NCI-H1048 (cell line): ENCODE results near the gene PRKCE.

Experiments used
- DNase-seq: peaks from one replicate; lab custom pipeline; 2025; lab: John Stamatoyannopoulos, UW

The PRKCE gene

GRCh38 chr2:45780541-45781463, 129.3 kb downstream of the PRKCE start:
- DNase-seq: no peak

- no peak for DNase-seq
These were observed 130.0 kb downstream of the PRKCE start for GRCh38 chr2:45781464-45781811.

- no peak for DNase-seq
These were observed 131.0 kb downstream of the PRKCE start for GRCh38 chr2:45782436-45782835.

- no peak for DNase-seq
These were observed 131.5 kb downstream of the PRKCE start for GRCh38 chr2:45782986-45783385.

- no peak for DNase-seq
These were observed 134.8 kb downstream of the PRKCE start for GRCh38 chr2:45786030-45786835.

- DNase-seq: no peak
These were observed 135.4 kb downstream of the PRKCE start for GRCh38 chr2:45786836-45787357.

- DNase-seq: no peak
These were observed 136.9 kb downstream of the PRKCE start for GRCh38 chr2:45788401-45788800.

GRCh38 chr2:45789317-45789716, 137.8 kb downstream of the PRKCE start:
- DNase-seq: no peak

- DNase-seq: no peak
These were observed 138.7 kb downstream of the PRKCE start for GRCh38 chr2:45789961-45790723.

GRCh38 chr2:45793305-45793962, 142.0 kb downstream of the PRKCE start:
- no peak for DNase-seq

- DNase-seq: no peak
These were observed 142.7 kb downstream of the PRKCE start for GRCh38 chr2:45794134-45794617.

- DNase-seq: no peak
These were observed 145.0 kb downstream of the PRKCE start for GRCh38 chr2:45796500-45796899.

- DNase-seq: no peak
These were observed 146.2 kb downstream of the PRKCE start for GRCh38 chr2:45797451-45798230.

GRCh38 chr2:45799679-45800381, 148.4 kb downstream of the PRKCE start:
- DNase-seq: no peak

- no peak for DNase-seq
These were observed 151.1 kb downstream of the PRKCE start for GRCh38 chr2:45802499-45803138.

- no peak for DNase-seq
These were observed 153.7 kb downstream of the PRKCE start for GRCh38 chr2:45804987-45805755.

GRCh38 chr2:45806563-45807358, 155.3 kb downstream of the PRKCE start:
- no peak for DNase-seq

- no peak for DNase-seq
These were observed 156.9 kb downstream of the PRKCE start for GRCh38 chr2:45808294-45808800.
